ENCODE measurements around the gene SPHK2.

GRCh38 chr19:48617146-48617937 is 2.0 kb upstream of the SPHK2 start:
- TF ChIP-seq CTCF (IDR thresholded peaks at IDR 0.05; ENCODE audit: low read depth, low read length) (no peak), EZH2phosphoT487 (IDR thresholded peaks at IDR 0.05; ENCODE audit: low read depth) (no peak)
